Ammon's horn (tissue), 1 donor: ENCODE measurements around the gene UCHL5.
"Not testable (repeated sequence)": the region's sequence is repeated elsewhere in the genome, so short reads cannot be mapped to it uniquely, and the experiment has no call there.

Source experiments
- DNase-seq: peaks from one replicate; pipeline ENCODE4 v3.0.0-alpha.2; 2016; ENCODE audit warnings: low spot score

The UCHL5 gene

GRCh38 chr1:193011406-193011805 lies 47.8 kb downstream of the UCHL5 start:
- no peak for DNase-seq

- no peak for DNase-seq
Observed at GRCh38 chr1:193009501-193009900, 49.7 kb downstream of the UCHL5 start.

GRCh38 chr1:193005785-193006184 lies 53.4 kb downstream of the UCHL5 start:
- DNase-seq = no peak

- no peak for DNase-seq
Observed at GRCh38 chr1:192998536-192998935, 60.6 kb downstream of the UCHL5 start.

GRCh38 chr1:192994141-192994540 lies 65.0 kb downstream of the UCHL5 start:
- no peak for DNase-seq

GRCh38 chr1:192993426-192994085 lies 65.6 kb downstream of the UCHL5 start:
- no peak for DNase-seq

GRCh38 chr1:192986748-192987334 lies 72.3 kb downstream of the UCHL5 start:
- DNase-seq = not testable (repeated sequence)

- DNase-seq = no peak
Observed at GRCh38 chr1:192986110-192986747, 72.9 kb downstream of the UCHL5 start.

GRCh38 chr1:192984080-192984479 lies 75.1 kb downstream of the UCHL5 start:
- DNase-seq = no peak

- DNase-seq = no peak
Observed at GRCh38 chr1:192983349-192983980, 75.7 kb downstream of the UCHL5 start.

- DNase-seq = no peak
Observed at GRCh38 chr1:192980856-192981255, 78.3 kb downstream of the UCHL5 start.

- not testable (repeated sequence) for DNase-seq
Observed at GRCh38 chr1:192980334-192980733, 78.8 kb downstream of the UCHL5 start.

- DNase-seq = no peak
Observed at GRCh38 chr1:192979542-192979941, 79.6 kb downstream of the UCHL5 start.

- DNase-seq = no peak
Observed at GRCh38 chr1:192978195-192978710, 80.9 kb downstream of the UCHL5 start.

- DNase-seq = no peak
Observed at GRCh38 chr1:192977089-192977706, 82.0 kb downstream of the UCHL5 start.

- DNase-seq = no peak
Observed at GRCh38 chr1:192976576-192976975, 82.6 kb downstream of the UCHL5 start.

GRCh38 chr1:192974701-192975100 lies 84.5 kb downstream of the UCHL5 start:
- no peak for DNase-seq

GRCh38 chr1:192973988-192974387 lies 85.2 kb downstream of the UCHL5 start:
- no peak for DNase-seq

GRCh38 chr1:192973202-192973601 lies 86.0 kb downstream of the UCHL5 start:
- no peak for DNase-seq

GRCh38 chr1:192969091-192969490 lies 90.1 kb downstream of the UCHL5 start:
- DNase-seq = no peak

- no peak for DNase-seq
Observed at GRCh38 chr1:192968323-192968722, 90.8 kb downstream of the UCHL5 start.

- no peak for DNase-seq
Observed at GRCh38 chr1:192967901-192968300, 91.3 kb downstream of the UCHL5 start.
